ENCODE data around the gene MEGF11. TPM values are rescaled to one million over a fixed set of nuclear protein-coding genes. Genes with fewer than 3 reads are reported as not detected.

Gene MEGF11
- total RNA-seq, 1 donor from 2014 or later = not detected

DNA sequence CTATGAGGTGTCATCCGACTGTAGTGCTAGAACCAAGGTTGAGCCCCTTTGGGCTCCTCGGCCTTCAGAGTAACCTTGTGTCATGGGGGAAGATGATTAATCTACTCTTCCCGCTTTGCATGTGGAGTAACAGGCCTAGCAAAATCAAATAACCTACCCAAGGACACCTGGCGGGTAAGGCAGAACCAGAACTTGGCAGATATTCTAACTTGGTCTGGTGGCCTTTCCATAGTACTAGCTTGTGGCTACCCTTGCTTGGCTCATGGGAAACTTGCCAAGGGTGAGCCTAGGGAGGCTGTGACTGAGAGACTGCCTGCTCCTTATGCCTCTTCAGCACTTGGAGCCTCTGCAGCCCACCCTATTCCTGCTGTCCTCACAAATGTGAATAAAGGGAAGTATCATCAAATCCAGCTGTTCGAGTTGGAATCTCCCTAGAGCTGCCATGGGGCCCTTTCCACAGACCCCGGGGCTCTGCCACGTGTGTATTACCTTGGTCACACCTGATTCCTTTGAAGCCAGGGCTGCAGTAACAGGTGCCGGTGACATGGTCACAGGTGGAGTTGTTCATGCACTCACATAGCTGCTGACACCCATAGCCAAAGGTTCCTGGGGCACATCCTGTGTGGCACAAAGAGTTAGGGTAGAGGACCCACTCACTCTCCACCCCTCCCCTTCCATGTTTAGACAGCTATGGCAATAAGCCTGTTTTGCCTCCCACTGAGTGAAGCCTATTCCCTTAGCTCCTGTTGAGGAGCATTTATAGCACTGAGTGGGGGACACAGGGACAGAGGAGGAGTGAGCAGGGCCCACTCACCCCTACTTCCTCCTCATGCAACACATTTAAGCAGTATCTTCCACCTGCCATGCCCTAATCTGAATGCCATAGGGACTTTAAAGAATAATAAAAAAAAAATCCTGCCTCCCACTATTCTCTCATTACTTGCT lies 338.3 kb downstream of the MEGF11 start:
- ChIA-PET POLR2A (interaction anchor here (0.6 to 0.9 kb wide), 3 partner anchors 46 to 1081 kb away, joined by 3 to 6 read pairs (median 6); partner anchors contain the start of gene RAB11A), CTCF (no interaction called here)
- intact Hi-C loops (cut with micrococcal nuclease) = no loop called here
- ATAC-seq (ENCODE audit: low read depth) (no peak), DNase-seq (no peak)
- H3K4me1 Mint-ChIP-seq = peaks cover 56% of the 10 kb centered on the region
- H3K36me3 Mint-ChIP-seq (ENCODE audit: low read depth) = peaks cover 11% of the 10 kb centered on the region
- H3K9me3 Mint-ChIP-seq = no peaks in the 10 kb centered on the region
- H3K27ac Mint-ChIP-seq = no peak overlapping the region
- H3K27me3 Mint-ChIP-seq = no peaks in the 10 kb centered on the region
- TF ChIP-seq, protein P1, sequence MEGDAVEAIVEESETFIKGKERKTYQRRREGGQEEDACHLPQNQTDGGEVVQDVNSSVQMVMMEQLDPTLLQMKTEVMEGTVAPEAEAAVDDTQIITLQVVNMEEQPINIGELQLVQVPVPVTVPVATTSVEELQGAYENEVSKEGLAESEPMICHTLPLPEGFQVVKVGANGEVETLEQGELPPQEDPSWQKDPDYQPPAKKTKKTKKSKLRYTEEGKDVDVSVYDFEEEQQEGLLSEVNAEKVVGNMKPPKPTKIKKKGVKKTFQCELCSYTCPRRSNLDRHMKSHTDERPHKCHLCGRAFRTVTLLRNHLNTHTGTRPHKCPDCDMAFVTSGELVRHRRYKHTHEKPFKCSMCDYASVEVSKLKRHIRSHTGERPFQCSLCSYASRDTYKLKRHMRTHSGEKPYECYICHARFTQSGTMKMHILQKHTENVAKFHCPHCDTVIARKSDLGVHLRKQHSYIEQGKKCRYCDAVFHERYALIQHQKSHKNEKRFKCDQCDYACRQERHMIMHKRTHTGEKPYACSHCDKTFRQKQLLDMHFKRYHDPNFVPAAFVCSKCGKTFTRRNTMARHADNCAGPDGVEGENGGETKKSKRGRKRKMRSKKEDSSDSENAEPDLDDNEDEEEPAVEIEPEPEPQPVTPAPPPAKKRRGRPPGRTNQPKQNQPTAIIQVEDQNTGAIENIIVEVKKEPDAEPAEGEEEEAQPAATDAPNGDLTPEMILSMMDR (IDR thresholded peaks at IDR 0.05) = no peak
- no peak overlapping the region for H3K4me3 Mint-ChIP-seq

DNA sequence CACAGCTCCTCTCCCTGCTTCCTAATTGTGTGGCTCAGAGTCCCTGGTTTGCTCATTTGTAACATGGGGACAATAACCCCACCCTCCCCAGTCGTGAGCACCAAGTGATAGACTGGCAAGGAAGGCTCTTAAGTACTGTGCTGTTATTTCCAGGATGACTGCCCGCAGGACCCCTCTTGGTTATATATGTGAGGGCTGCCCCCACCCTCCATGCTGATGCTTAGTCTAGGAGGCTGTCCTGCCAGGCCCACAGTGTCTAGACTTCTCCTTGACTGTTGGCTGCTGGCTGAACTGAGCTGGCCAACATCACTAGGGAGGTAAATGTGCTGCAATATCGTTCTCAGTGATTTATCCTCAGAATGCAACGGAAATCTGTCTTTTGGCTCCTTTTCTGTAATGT lies 339.2 kb downstream of the MEGF11 start:
- Mint-ChIP-seq H3K27me3 (no peaks in the 10 kb centered on the region), H3K9me3 (no peaks in the 10 kb centered on the region), H3K4me3 (no peak overlapping the region), H3K27ac (no peak overlapping the region), H3K36me3 (ENCODE audit: low read depth) (peaks cover 16% of the 10 kb centered on the region), H3K4me1 (peaks cover 50% of the 10 kb centered on the region)
- ATAC-seq (ENCODE audit: low read depth) (no peak), DNase-seq (no peak)
- CTCF ChIA-PET = no interaction called here
- intact Hi-C loops (cut with micrococcal nuclease) = no loop called here
- POLR2A ChIA-PET = no interaction called here
- TF ChIP-seq, protein P1 (IDR thresholded peaks at IDR 0.05) = no peak

DNA sequence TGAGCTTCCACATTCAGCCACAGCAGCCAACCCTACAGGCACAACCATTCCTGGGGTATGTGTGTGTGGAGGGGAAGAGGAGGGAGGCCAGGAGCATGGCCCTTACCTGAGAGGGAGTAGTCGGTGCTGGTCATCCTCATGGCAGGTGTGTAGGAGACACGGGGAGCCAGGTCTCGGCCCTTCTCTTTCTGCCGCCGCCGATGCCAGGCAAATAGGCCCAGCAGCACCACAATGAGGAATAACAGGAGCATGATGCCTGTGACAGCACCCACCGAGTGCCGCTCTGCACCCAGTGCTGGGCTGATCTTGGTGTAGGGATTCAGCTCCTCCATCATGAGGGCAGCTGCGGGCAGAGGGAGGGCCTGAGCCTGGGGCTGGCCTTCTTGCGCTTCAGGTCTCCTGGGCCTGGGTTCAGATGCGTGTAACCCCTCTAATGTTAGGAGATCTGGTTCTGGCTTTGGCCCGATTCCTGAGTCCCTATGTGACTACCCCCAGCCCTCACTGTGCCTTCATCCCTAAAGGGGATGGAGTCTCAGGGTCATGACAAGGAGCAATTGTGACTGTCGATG lies 339.8 kb downstream of the MEGF11 start:
- TF ChIP-seq, protein P1 (IDR thresholded peaks at IDR 0.05) = no peak
- H3K36me3 Mint-ChIP-seq (ENCODE audit: low read depth) = peaks cover 14% of the 10 kb centered on the region
- no peaks in the 10 kb centered on the region for H3K9me3 Mint-ChIP-seq
- H3K4me3 Mint-ChIP-seq = no peak overlapping the region
- H3K27me3 Mint-ChIP-seq = no peaks in the 10 kb centered on the region
- intact Hi-C loops (cut with micrococcal nuclease) = no loop called here
- peaks cover 45% of the 10 kb centered on the region for H3K4me1 Mint-ChIP-seq
- DNase-seq (no peak), ATAC-seq (ENCODE audit: low read depth) (no peak)
- POLR2A ChIA-PET = no interaction called here
- no peak overlapping the region for H3K27ac Mint-ChIP-seq
- CTCF ChIA-PET = no interaction called here

DNA sequence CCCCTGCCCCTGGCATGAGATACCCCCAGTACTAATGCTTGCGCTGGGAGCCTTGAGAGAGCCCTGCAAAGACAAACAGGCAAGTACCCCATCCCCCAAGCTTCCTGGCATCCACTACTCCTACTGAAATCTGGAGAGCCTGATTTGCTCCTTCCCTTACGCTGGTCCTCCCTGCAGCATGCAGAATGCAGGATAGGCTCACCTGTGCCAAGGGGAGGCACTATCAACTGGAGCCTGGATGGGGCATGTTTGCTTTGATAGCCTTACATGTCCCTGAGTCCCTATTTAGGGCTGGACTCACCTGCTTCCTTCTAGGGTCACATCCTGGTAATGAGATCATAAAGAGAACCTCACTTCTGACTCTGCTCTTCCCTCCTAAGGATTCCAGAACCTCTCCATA lies 341.3 kb downstream of the MEGF11 start:
- POLR2A ChIA-PET = no interaction called here
- peak overlapping the region; percentile 7 for H3K27ac Mint-ChIP-seq
- intact Hi-C loops (cut with micrococcal nuclease) = no loop called here

DNA sequence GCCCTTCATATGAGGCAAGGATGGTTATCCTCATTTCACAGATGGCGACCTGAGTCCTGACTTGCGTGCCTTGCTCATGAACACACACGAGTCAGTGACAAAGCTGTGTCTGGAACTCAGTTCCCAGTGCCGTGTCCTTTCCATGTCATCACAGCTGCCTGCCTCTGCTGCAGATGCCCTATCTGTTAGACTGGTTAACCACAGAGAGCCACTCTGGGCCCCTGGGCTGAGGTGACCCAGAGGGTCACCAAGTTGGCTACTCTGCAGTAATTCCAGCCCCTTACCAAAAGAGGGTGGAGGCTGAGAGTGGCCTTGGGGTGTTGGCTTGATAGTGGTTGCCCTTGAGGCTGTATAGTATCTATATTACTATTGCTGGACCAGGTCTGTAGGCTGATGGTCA lies 343.2 kb downstream of the MEGF11 start:
- intact Hi-C loops (cut with micrococcal nuclease) = no loop called here
- ChIA-PET CTCF (no interaction called here), POLR2A (interaction anchor here (0.8 kb wide), 1 partner anchor 299 kb away, joined by 4 read pairs; the partner anchor contains the start of gene INTS14)
- no peak overlapping the region for H3K4me3 Mint-ChIP-seq
- no peak for ATAC-seq (ENCODE audit: low read depth)
- H3K9me3 Mint-ChIP-seq = no peaks in the 10 kb centered on the region
- peaks cover 12% of the 10 kb centered on the region for H3K4me1 Mint-ChIP-seq
- DNase-seq = no peak
- H3K27me3 Mint-ChIP-seq = no peaks in the 10 kb centered on the region
- peaks cover 30% of the 10 kb centered on the region for H3K36me3 Mint-ChIP-seq (ENCODE audit: low read depth)
- TF ChIP-seq, protein P1 (IDR thresholded peaks at IDR 0.05) = no peak
- H3K27ac Mint-ChIP-seq = no peak overlapping the region

More for the DNA sequence above, 341.3 kb downstream of the MEGF11 start:
- Mint-ChIP-seq H3K4me1 (peaks cover 30% of the 10 kb centered on the region), H3K9me3 (no peaks in the 10 kb centered on the region), H3K36me3 (ENCODE audit: low read depth) (peaks cover 16% of the 10 kb centered on the region), H3K4me3 (no peak overlapping the region), H3K27me3 (no peaks in the 10 kb centered on the region)
- CTCF ChIA-PET = no interaction called here
- ATAC-seq (ENCODE audit: low read depth) (no peak), DNase-seq (no peak)
- TF ChIP-seq, protein P1 (IDR thresholded peaks at IDR 0.05) = no peak
